H9 (cell line): Measurements from ENCODE around the gene TPD52L2. TPM values are rescaled to one million over a fixed set of nuclear protein-coding genes. Genes with fewer than 3 reads are reported as not detected.
"Not testable (repeated sequence)": the region's sequence is repeated elsewhere in the genome, so short reads cannot be mapped to it uniquely, and the experiment has no call there.

Experiments used
- DNase-seq: peaks from one replicate; pipeline ENCODE4 v3.0.0-alpha.2; 2017
- H2AFZ ChIP-seq: one replicate; pipeline ENCODE4 v1.6.1; 2013; ENCODE audit warnings: mild to moderate bottlenecking, low read length, control low read depth, moderate library complexity
- H2AK5ac ChIP-seq: 2 replicates; pipeline ENCODE4 v1.6.1; 2013; ENCODE audit warnings: low read length, control low read depth, mixed read lengths; ENCODE audit not compliant: insufficient read length
- H2BK120ac ChIP-seq: one replicate; pipeline ENCODE4 v1.6.1; 2013; ENCODE audit warnings: low read depth, mild to moderate bottlenecking, low read length, control low read depth, inconsistent platforms; ENCODE audit not compliant: poor library complexity, severe bottlenecking
- H2BK12ac ChIP-seq: 2 replicates; pipeline ENCODE4 v1.6.1; 2013; ENCODE audit warnings: low read length, control low read depth, mixed read lengths, low read depth; ENCODE audit not compliant: insufficient read length
- H2BK15ac ChIP-seq: 2 replicates; pipeline ENCODE4 v1.6.1; 2013; ENCODE audit warnings: low read depth, low read length, control low read depth
- H2BK20ac ChIP-seq: one replicate; pipeline ENCODE4 v1.6.1; 2013; ENCODE audit warnings: low read depth, mild to moderate bottlenecking, low read length, control low read depth, inconsistent platforms; ENCODE audit not compliant: poor library complexity, severe bottlenecking
- H2BK5ac ChIP-seq: 2 replicates; pipeline ENCODE4 v1.6.1; 2013; ENCODE audit warnings: low read length, control low read depth, mixed read lengths; ENCODE audit not compliant: insufficient read length
- H3K14ac ChIP-seq: 2 replicates; pipeline ENCODE4 v1.6.1; 2013; ENCODE audit warnings: low read length, control low read depth; ENCODE audit not compliant: insufficient read depth
- H3K18ac ChIP-seq: 2 replicates; pipeline ENCODE4 v1.6.1; 2013; ENCODE audit warnings: low read depth, mild to moderate bottlenecking, mixed read lengths, low read length, control low read depth; ENCODE audit not compliant: insufficient read length
- H3K23ac ChIP-seq: 2 replicates; pipeline ENCODE4 v1.6.1; 2013; ENCODE audit warnings: low read length, control low read depth, mixed read lengths, low read depth; ENCODE audit not compliant: insufficient read length
- H3K23me2 ChIP-seq: 2 replicates; pipeline ENCODE4 v1.6.1; 2013; ENCODE audit warnings: low read depth, mild to moderate bottlenecking, mixed read lengths, low read length, control low read depth; ENCODE audit not compliant: insufficient read length, poor library complexity, severe bottlenecking
- H3K27ac ChIP-seq: 2 replicates; pipeline ENCODE4 v1.5.1; 2013; ENCODE audit warnings: low read length, control low read depth, mixed read lengths, low read depth; ENCODE audit not compliant: insufficient read length
- H3K27me3 ChIP-seq: 2 replicates; pipeline ENCODE4 v1.6.1; 2013; ENCODE audit warnings: low read length, control low read depth, inconsistent platforms; ENCODE audit not compliant: insufficient read depth
- H3K4ac ChIP-seq: 2 replicates; pipeline ENCODE4 v1.6.1; 2013; ENCODE audit warnings: low read depth, mild to moderate bottlenecking, control low read depth, inconsistent platforms, low read length, moderate library complexity
- H3K4me1 ChIP-seq: 2 replicates; pipeline ENCODE4 v1.6.1; 2013; ENCODE audit warnings: low read length, control low read depth, inconsistent platforms; ENCODE audit not compliant: insufficient read depth
- H3K4me2 ChIP-seq: 2 replicates; pipeline ENCODE4 v1.6.1; 2013; ENCODE audit warnings: low read length, control low read depth, mixed read lengths; ENCODE audit not compliant: insufficient read length, insufficient read depth
- H3K56ac ChIP-seq: 2 replicates; pipeline ENCODE4 v1.6.1; 2013; ENCODE audit warnings: low read depth, mild to moderate bottlenecking, mixed read lengths, low read length, control low read depth; ENCODE audit not compliant: insufficient read length
- H3K79me1 ChIP-seq: 2 replicates; pipeline ENCODE4 v1.6.1; 2013; ENCODE audit warnings: low read depth, mild to moderate bottlenecking, moderate library complexity, low read length, control low read depth, inconsistent platforms; ENCODE audit not compliant: insufficient read depth, poor library complexity, severe bottlenecking
- H3K79me2 ChIP-seq: 2 replicates; pipeline ENCODE4 v1.6.1; 2013; ENCODE audit warnings: low read length, control low read depth, inconsistent platforms; ENCODE audit not compliant: insufficient read depth
- H3K9ac ChIP-seq: 2 replicates; pipeline ENCODE4 v1.6.1; 2013; ENCODE audit warnings: low read length, control low read depth, mixed read lengths; ENCODE audit not compliant: insufficient read length; ENCODE audit errors: extremely low read depth
- H3K9me3 ChIP-seq: one replicate; pipeline ENCODE4 v1.6.1; 2013; ENCODE audit warnings: low read depth, low read length, inconsistent platforms; ENCODE audit not compliant: control insufficient read depth
- H3T11ph ChIP-seq: one replicate; pipeline ENCODE4 v1.6.1; 2013; ENCODE audit warnings: mild to moderate bottlenecking, low read length, control low read depth, inconsistent platforms
- H4K20me1 ChIP-seq: one replicate; pipeline ENCODE4 v1.6.1; 2013; ENCODE audit not compliant: control insufficient read depth, insufficient read length, insufficient read depth
- H4K5ac ChIP-seq: 2 replicates; pipeline ENCODE4 v1.6.1; 2013; ENCODE audit warnings: low read depth, mild to moderate bottlenecking, mixed read lengths, low read length, control low read depth; ENCODE audit not compliant: insufficient read length
- H4K8ac ChIP-seq: replicated peaks from 2 replicates; pipeline ENCODE4 v1.6.1; 2013; ENCODE audit warnings: low read length, control low read depth, mixed read lengths, low read depth; ENCODE audit not compliant: insufficient read length
- H4K91ac ChIP-seq: 2 replicates; pipeline ENCODE4 v1.6.1; 2013; ENCODE audit warnings: low read depth, mild to moderate bottlenecking, moderate library complexity, mixed read lengths, low read length, control low read depth; ENCODE audit not compliant: insufficient read length
- H3K27ac Mint-ChIP-seq, 3 experiments: 2 replicates in 2 of 3; 3 replicates in 1 of 3; pipeline ENCODE4 v1.8.0; 2020 to 2021; ENCODE audit warnings: mixed read lengths in 3 of 3, mild to moderate bottlenecking in 1 of 3, moderate library complexity in 1 of 3
- H3K27me3 Mint-ChIP-seq: 2 replicates; pipeline ENCODE4 v1.8.0; 2021; ENCODE audit warnings: low read depth, mild to moderate bottlenecking, moderate library complexity, mixed read lengths
- H3K36me3 Mint-ChIP-seq, 3 experiments: 2 replicates in 2 of 3; 3 replicates in 1 of 3; pipeline ENCODE4 v1.8.0; 2020 to 2021; ENCODE audit warnings: low read depth in 3 of 3, mixed read lengths in 3 of 3; ENCODE audit not compliant: insufficient read depth in 1 of 3
- H3K4me1 Mint-ChIP-seq, 2 experiments: 2 replicates each; pipeline ENCODE4 v1.8.0; 2020; ENCODE audit warnings: mixed read lengths in 2 of 2
- H3K4me3 Mint-ChIP-seq, 2 experiments: 2 replicates in 1 of 2; 3 replicates in 1 of 2; pipeline ENCODE4 v1.8.0; 2020 to 2021; ENCODE audit warnings: mild to moderate bottlenecking in 2 of 2, mixed read lengths in 2 of 2, moderate library complexity in 1 of 2
- H3K9me3 Mint-ChIP-seq, 2 experiments: 2 replicates in 1 of 2; 3 replicates in 1 of 2; pipeline ENCODE4 v1.8.0; 2020; ENCODE audit warnings: mild to moderate bottlenecking in 2 of 2, mixed read lengths in 2 of 2, moderate library complexity in 1 of 2
- WGBS: extraction: QIAGEN DNeasy Blood & Tissue Kit; methylation state at CpG from one replicate; pipeline ENCODE4 v1.1.7; 2013; ENCODE audit warnings: missing lambda C conversion rate, low lambda C conversion rate, mixed read lengths; ENCODE audit not compliant: insufficient read length; ENCODE audit errors: extremely low coverage; 5-methylcytosine and 5-hydroxymethylcytosine counted together
- total RNA-seq: library from RNA; stranded (reverse); gene quantifications from 2 replicates; pipeline ENCODE4 v1.2.1, GENCODE V29; 2021

TPD52L2 gene
- total RNA-seq, 1 experiment from 2014 or later, result 94.1 TPM

DNA sequence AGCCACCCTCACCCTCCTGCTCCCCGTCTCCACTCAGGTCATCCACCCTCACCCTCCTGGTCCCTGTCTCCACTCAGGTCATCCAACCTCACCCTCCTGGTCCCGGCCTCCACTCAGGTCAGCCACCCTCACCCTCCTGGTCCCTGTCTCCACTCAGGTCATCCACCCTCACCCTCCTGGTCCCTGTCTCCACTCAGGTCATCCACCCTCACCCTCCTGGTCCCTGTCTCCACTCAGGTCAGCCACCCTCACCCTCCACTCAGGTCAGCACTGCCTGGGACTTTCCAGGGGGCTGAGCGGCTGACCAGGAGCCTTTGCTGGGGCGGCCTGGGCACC, 11.4 kb upstream of the TPD52L2 start:
- not testable (repeated sequence) for H3K27ac ChIP-seq

More for the DNA sequence above, 11.4 kb upstream of the TPD52L2 start:
- H3K79me2 ChIP-seq, H3K27me3 Mint-ChIP-seq, H3K9me3 Mint-ChIP-seq, H3K4me3 Mint-ChIP-seq, H3K79me1 ChIP-seq, H3T11ph ChIP-seq, H3K27ac Mint-ChIP-seq, H3K23ac ChIP-seq, H2BK20ac ChIP-seq, H4K20me1 ChIP-seq, H3K36me3 Mint-ChIP-seq, H3K14ac ChIP-seq, H4K5ac ChIP-seq, H3K4ac ChIP-seq, H3K23me2 ChIP-seq, H3K9me3 ChIP-seq, H2BK5ac ChIP-seq, H4K91ac ChIP-seq, H3K18ac ChIP-seq, H2AFZ ChIP-seq, H3K56ac ChIP-seq, H2AK5ac ChIP-seq, DNase-seq, H3K4me2 ChIP-seq, H2BK12ac ChIP-seq, H4K8ac ChIP-seq, H2BK15ac ChIP-seq, H2BK120ac ChIP-seq, H3K9ac ChIP-seq, H3K27me3 ChIP-seq, H3K4me1 ChIP-seq: not testable (repeated sequence)
- WGBS, result no CpG with 5 or more reads among the region's 4 CpGs
- H3K4me1 Mint-ChIP-seq, result peaks cover 13 to 29% of the 10 kb centered on the region in 2 experiments
